Keratinocyte (primary cell): ENCODE results near the gene PSME3. TPM values are rescaled to one million over a fixed set of nuclear protein-coding genes. Genes with fewer than 3 reads are reported as not detected.

Source experiments
- DNase-seq: peaks from one replicate; pipeline ENCODE4 v3.0.0-alpha.2; 2011; ENCODE audit warnings: low read depth, missing footprints, low spot score
- FAIRE-seq: peaks from 2 replicates; lab custom pipeline; 2011; peaks lifted over from hg19 to GRCh38; lab: Jason Lieb, UNC
- H2AFZ ChIP-seq: 2 replicates; pipeline ENCODE4 v1.6.0; 2012; ENCODE audit warnings: low read length, control low read depth, inconsistent platforms; ENCODE audit not compliant: control insufficient read depth
- H3K27ac ChIP-seq: 2 replicates; pipeline ENCODE4 v1.5.1; 2011; ENCODE audit warnings: low read length; ENCODE audit not compliant: control insufficient read depth, insufficient read depth
- H3K27me3 ChIP-seq: 3 replicates; pipeline ENCODE4 v1.6.0; 2011; ENCODE audit warnings: low read length; ENCODE audit not compliant: control insufficient read depth, insufficient read depth; ENCODE audit errors: extremely low read depth
- H3K36me3 ChIP-seq, 2 experiments: 2 replicates in 1 of 2; 3 replicates in 1 of 2; pipeline ENCODE4 v1.5.1; 2011; ENCODE audit warnings: low read length in 2 of 2, mild to moderate bottlenecking in 1 of 2; ENCODE audit not compliant: control insufficient read depth in 2 of 2, insufficient read depth in 2 of 2; ENCODE audit errors: extremely low read depth in 1 of 2
- H3K4me1 ChIP-seq: 3 replicates; pipeline ENCODE4 v1.5.1; 2011; ENCODE audit warnings: low read length; ENCODE audit not compliant: control insufficient read depth, insufficient read depth; ENCODE audit errors: extremely low read depth
- H3K4me2 ChIP-seq: 3 replicates; pipeline ENCODE4 v1.6.0; 2011; ENCODE audit warnings: low read depth, low read length; ENCODE audit not compliant: control insufficient read depth, insufficient read depth; ENCODE audit errors: extremely low read depth
- H3K4me3 ChIP-seq, 3 experiments: fragments of 200-600 bp in 1 of 3; sonication (generic) in 1 of 3; 2 replicates in 2 of 3; 3 replicates in 1 of 3; pipeline ENCODE4 v1.5.1; 2011 to 2016; ENCODE audit warnings: low read length in 3 of 3, mild to moderate bottlenecking in 3 of 3, control low read depth in 2 of 3, inconsistent platforms in 1 of 3, low read depth in 1 of 3, mixed read lengths in 1 of 3, mixed run types in 1 of 3, moderate library complexity in 1 of 3; ENCODE audit not compliant: control insufficient read depth in 2 of 3, insufficient read depth in 2 of 3; ENCODE audit errors: extremely low read depth in 1 of 3
- H3K79me2 ChIP-seq: 2 replicates; pipeline ENCODE4 v1.6.0; 2012; ENCODE audit warnings: low read length; ENCODE audit not compliant: control insufficient read depth, insufficient read depth
- H3K9ac ChIP-seq: 3 replicates; pipeline ENCODE4 v1.6.0; 2011; ENCODE audit warnings: low read length; ENCODE audit not compliant: control insufficient read depth, insufficient read depth; ENCODE audit errors: extremely low read depth
- H3K9me1 ChIP-seq: 3 replicates; pipeline ENCODE4 v1.6.0; 2011; ENCODE audit warnings: low read length; ENCODE audit not compliant: control insufficient read depth, insufficient read depth; ENCODE audit errors: extremely low read depth
- H3K9me3 ChIP-seq: 2 replicates; pipeline ENCODE4 v1.5.1; 2012; ENCODE audit warnings: low read depth, low read length; ENCODE audit not compliant: control insufficient read depth
- H4K20me1 ChIP-seq: 3 replicates; pipeline ENCODE4 v1.6.0; 2011; ENCODE audit warnings: low read length; ENCODE audit not compliant: control insufficient read depth, insufficient read depth; ENCODE audit errors: extremely low read depth
- EZH2 ChIP-seq: IDR thresholded peaks from one replicate; pipeline ENCODE4 v1.6.1; 2012; ENCODE audit warnings: inconsistent platforms, mild to moderate bottlenecking, low read length, moderate library complexity
- dilution Hi-C: fragments of 300-500 bp; cut with MboI; formaldehyde crosslinking; loops from one replicate; pipeline ENCODE4 v1.7.0; 2020; ENCODE audit warnings: low sequenced_read_pairs; ENCODE audit not compliant: extremely low pct_ligation_motif_present
- polyA plus RNA-seq, 5 experiments: library from polyadenylated mRNA; depleted of rRNA in 3 of 5; stranded (reverse) in 3 of 5; stranded (forward) in 1 of 5; unstranded in 1 of 5; fragments of >200 nt; gene quantifications; 1 replicate in 1 of 5; 2 replicates in 3 of 5; 3 replicates in 1 of 5; pipeline versions ENCODE4 v1.2.1 to v1.2.3, GENCODE V29; 2011 to 2012; ENCODE audit warnings: missing spikeins in 2 of 5, low read depth in 1 of 5, low replicate concordance in 1 of 5
- TF ChIP-seq, protein P1 (sequence below), 3 experiments: IDR thresholded peaks in 1 of 3; conservative IDR thresholded peaks in 1 of 3; optimal IDR thresholded peaks in 1 of 3; 2 replicates in 2 of 3; 3 replicates in 1 of 3; pipeline versions ENCODE3 to v1.5.1; 2011; ENCODE audit warnings: low read length in 3 of 3, mild to moderate bottlenecking in 3 of 3, moderate library complexity in 2 of 3, control low read depth in 1 of 3, inconsistent platforms in 1 of 3; ENCODE audit not compliant: insufficient read depth in 2 of 3; ENCODE audit errors: extremely low read depth in 1 of 3

Gene PSME3
- polyA plus RNA-seq, 1 donor (not counting 4 experiments of a cell fraction or from before 2014, with no cell fraction given): 190 TPM

DNA sequence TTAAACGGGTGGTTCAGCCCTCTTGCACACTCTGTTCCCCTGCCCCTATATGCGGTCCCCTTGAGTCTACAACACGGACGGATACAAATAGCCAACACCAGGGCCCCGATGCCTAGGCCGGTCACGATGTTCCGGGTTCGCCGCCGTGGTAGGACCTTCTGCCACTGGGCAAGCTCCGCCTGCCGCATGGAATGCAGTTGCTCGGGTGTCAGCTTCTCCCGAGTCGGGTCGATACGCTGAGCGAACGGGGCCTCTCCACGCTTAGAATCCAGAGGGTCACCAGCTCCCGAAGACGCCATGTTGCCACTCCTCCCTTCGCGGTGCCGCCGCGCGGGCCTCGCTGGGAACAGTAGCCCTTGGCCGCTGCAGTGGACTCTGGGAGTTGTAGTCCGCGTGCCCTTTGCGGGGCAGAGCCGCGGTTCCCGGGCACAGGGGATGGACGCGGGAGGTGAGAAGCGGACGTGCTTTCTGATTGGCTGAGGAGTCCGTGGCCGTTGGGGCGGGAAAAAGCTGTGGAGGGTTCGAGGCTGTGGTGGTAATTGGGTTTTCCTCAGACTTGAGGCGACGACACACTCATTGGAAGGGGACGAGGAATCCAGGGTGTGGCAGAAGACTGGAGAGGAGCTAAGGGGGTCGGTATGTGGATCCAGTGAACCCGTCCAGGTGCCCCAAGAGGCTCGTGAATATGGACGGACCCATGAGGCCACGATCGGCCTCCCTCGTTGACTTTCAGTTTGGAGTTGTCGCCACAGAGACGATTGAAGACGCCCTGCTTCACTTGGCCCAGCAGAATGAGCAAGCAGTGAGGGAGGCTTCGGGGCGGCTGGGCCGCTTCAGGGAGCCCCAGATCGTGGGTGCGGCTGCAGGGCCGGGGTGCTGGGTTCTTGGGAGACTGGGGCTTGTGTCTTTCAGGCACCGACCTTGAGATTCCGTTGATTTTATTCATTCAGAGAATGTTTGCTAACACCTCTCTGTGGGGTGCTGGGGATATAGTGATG, 34.5 kb upstream of the PSME3 start, which contains the start of the genes CNTD1 and COA3:
Gene CNTD1 (plus strand): TSS at position 479 of the 998 bp plus-strand sequence. CDS start 207 bp downstream, at position 686.
Gene COA3 (minus strand): TSS at position 322 of the 998 bp plus-strand sequence. CDS start 23 bp downstream, at position 299.
- Histone ChIP-seq H3K9ac (peak within 1 kb of the TSS; percentile 85), H3K36me3 (peaks cover 0 to 5% of the 10 kb centered on the region in 2 experiments), H4K20me1 (no peaks in the 10 kb centered on the region), H2AFZ (peak within 1 kb of the TSS; percentile 97), H3K9me1 (no peaks in the 10 kb centered on the region), H3K4me2 (peak within 1 kb of the TSS; percentile 68), H3K27me3 (no peaks in the 10 kb centered on the region), H3K27ac (peak within 1 kb of the TSS; percentile 51), H3K9me3 (no peaks in the 10 kb centered on the region), H3K4me3 (peak within 1 kb of the TSS; percentile 79 to 90 (median 84)), H3K4me1 (peaks cover 14% of the 10 kb centered on the region), H3K79me2 (peaks cover 4% of the 10 kb centered on the region)
- DNase-seq (no peak), FAIRE-seq (no peak)
- dilution Hi-C loops: no loop called here
- TF ChIP-seq, protein P1, sequence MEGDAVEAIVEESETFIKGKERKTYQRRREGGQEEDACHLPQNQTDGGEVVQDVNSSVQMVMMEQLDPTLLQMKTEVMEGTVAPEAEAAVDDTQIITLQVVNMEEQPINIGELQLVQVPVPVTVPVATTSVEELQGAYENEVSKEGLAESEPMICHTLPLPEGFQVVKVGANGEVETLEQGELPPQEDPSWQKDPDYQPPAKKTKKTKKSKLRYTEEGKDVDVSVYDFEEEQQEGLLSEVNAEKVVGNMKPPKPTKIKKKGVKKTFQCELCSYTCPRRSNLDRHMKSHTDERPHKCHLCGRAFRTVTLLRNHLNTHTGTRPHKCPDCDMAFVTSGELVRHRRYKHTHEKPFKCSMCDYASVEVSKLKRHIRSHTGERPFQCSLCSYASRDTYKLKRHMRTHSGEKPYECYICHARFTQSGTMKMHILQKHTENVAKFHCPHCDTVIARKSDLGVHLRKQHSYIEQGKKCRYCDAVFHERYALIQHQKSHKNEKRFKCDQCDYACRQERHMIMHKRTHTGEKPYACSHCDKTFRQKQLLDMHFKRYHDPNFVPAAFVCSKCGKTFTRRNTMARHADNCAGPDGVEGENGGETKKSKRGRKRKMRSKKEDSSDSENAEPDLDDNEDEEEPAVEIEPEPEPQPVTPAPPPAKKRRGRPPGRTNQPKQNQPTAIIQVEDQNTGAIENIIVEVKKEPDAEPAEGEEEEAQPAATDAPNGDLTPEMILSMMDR (optimal IDR thresholded peaks at IDR 0.05 in 1 of 3, IDR thresholded peaks at IDR 0.05 in 1 of 3, conservative IDR thresholded peaks at IDR 0.05 in 1 of 3; ENCODE audit: extremely low read depth in 1 of 3, insufficient read depth in 2 of 3, low read length in 3 of 3): peak in 1 of 3 experiments; percentile 15
- no peak for TF ChIP-seq EZH2

DNA sequence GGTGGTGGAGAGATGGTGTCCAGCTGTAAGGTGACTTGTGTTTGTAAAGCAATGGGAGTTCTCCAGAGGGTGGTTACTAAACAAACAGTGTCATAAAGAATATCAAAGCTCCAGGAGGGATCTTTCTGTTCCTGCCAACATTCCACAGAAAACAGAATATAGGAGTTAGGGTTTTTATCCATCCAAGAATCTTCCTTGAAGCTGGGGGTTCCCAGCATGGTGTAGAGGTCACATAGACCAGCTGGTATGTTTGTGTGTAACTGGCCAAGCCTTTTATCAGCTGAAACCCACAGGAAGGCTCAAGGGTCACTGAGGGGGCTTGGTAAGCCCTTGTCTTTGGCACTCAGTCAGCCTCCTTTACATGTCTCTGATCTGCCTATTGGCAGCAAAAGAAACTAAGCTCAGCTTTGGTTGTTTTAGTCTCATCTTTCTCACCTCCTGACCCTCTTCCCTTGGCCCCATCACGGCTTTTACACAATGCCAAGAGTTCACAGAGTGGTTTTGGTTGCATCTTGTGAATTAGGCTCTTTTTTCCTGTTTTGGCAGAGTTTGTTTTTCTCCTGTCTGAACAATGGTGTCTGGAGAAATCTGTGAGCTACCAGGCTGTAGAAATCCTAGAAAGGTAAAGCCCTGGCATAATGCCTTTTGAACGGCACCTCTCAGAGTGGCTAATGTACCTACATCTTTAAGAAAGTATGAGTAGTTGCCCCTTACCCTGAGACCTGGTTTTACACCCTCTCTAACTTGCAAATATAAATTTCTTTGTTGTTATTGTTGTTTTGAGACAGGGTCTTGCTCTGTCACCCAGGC, 29.9 kb upstream of the PSME3 start:
- H2AFZ ChIP-seq: no peak overlapping the region
- H3K4me3 ChIP-seq: no peak overlapping the region
- TF ChIP-seq, protein P1 (optimal IDR thresholded peaks at IDR 0.05 in 1 of 3, IDR thresholded peaks at IDR 0.05 in 1 of 3, conservative IDR thresholded peaks at IDR 0.05 in 1 of 3; ENCODE audit: extremely low read depth in 1 of 3, insufficient read depth in 2 of 3, low read length in 3 of 3): no peak
- TF ChIP-seq EZH2: no peak
- H4K20me1 ChIP-seq: no peaks in the 10 kb centered on the region
- H3K9me1 ChIP-seq: no peaks in the 10 kb centered on the region
- H3K27me3 ChIP-seq: no peaks in the 10 kb centered on the region
- DNase-seq (no peak), FAIRE-seq (no peak)
- no peak overlapping the region for H3K4me2 ChIP-seq
- H3K9ac ChIP-seq: no peak overlapping the region
- H3K4me1 ChIP-seq: no peaks in the 10 kb centered on the region
- dilution Hi-C loops: no loop called here
- H3K36me3 ChIP-seq: no peaks in the 10 kb centered on the region
- no peak overlapping the region for H3K27ac ChIP-seq
- no peaks in the 10 kb centered on the region for H3K79me2 ChIP-seq
- H3K9me3 ChIP-seq: no peaks in the 10 kb centered on the region
